Mucosa of descending colon (tissue), 3 donors: ENCODE data around the gene RP9. TPM values are rescaled to one million over a fixed set of nuclear protein-coding genes. Genes with fewer than 3 reads are reported as not detected.

ENCODE experiments used
- ATAC-seq: fragments of 200-7000 bp; cut with Tn5 transposase; one replicate; pipeline ENCODE4 v1.9.1; 2020; ENCODE audit warnings: mild to moderate bottlenecking, moderate library complexity
- DNase-seq, 3 donors: peaks; one replicate each; pipeline ENCODE4 v3.0.0-alpha.2; 2020
- H3K36me3 ChIP-seq: fragments of 200-600 bp; one replicate; pipeline ENCODE4 v1.8.0; 2021; ENCODE audit warnings: low read depth, mild to moderate bottlenecking
- H3K4me1 ChIP-seq: fragments of 200-600 bp; one replicate; pipeline ENCODE4 v1.8.0; 2021; ENCODE audit warnings: low read depth, mild to moderate bottlenecking
- H3K4me3 ChIP-seq: fragments of 200-600 bp; one replicate; pipeline ENCODE4 v1.8.0; 2021; ENCODE audit warnings: mild to moderate bottlenecking
- H3K9me3 ChIP-seq: fragments of 200-600 bp; one replicate; pipeline ENCODE4 v1.8.0; 2021; ENCODE audit warnings: mild to moderate bottlenecking
- intact Hi-C, 2 donors: fragments of 100-400 bp; cut with DNase I in 1 of 2; cut with micrococcal nuclease in 1 of 2; formaldehyde crosslinking; loops; one replicate each; pipeline versions ENCODE4 v1.11.0 to v1.11.1; 2022; cut with DNase I, micrococcal nuclease
- total RNA-seq, 3 donors: library from RNA; stranded (reverse); fragmentation: NEBNext Ultra II Directional in 2 of 3; extraction: Animal tissue kit (Norgen Biotek cat#: 25700) in 2 of 3; gene quantifications; one replicate each; pipeline versions ENCODE4 v1.2.1 to v1.2.4, GENCODE V29; 2021 to 2023
- TF ChIP-seq, protein P1 (sequence below): fragments of 200-600 bp; IDR thresholded peaks from one replicate; pipeline ENCODE4 v1.8.0; 2022; ENCODE audit warnings: antibody characterized with exemption, mild to moderate bottlenecking
- donor health status: DM: no; HTN: no; CAD: no; lungs with moderate emphysema.
- donor health status: DM: no; HTN: no; CAD: no.
- donor health status: DM: no; HTN: yes; CAD: no.

The RP9 gene
- total RNA-seq, 3 donors from 2014 or later, result 10.8 to 12.2 (median 11.5) TPM

DNA sequence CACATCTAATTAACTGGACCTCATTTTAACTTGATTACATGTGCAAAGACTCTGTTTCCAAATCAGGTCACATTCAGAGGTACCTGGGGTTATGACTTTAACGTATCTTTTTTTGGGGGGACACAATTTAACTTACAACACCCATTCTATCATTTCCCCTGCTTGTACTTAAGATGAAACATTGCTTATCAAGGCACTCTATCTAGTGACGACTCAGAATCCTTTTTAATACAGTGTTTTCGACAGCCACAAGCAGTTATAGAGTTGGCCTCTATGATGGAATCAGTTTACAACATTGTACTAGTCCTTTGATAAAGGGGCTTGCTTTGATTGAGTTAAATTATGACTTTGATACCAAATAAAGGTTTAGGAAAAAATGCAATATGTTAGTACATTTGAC lies 42.9 kb upstream of the RP9 start:
- intact Hi-C loops, result no loop called here
- Histone ChIP-seq H3K4me3 (no peak overlapping the region), H3K4me1 (no peaks in the 10 kb centered on the region), H3K36me3 (no peaks in the 10 kb centered on the region), H3K9me3 (no peaks in the 10 kb centered on the region)
- no peak for DNase-seq
- TF ChIP-seq, protein P1, sequence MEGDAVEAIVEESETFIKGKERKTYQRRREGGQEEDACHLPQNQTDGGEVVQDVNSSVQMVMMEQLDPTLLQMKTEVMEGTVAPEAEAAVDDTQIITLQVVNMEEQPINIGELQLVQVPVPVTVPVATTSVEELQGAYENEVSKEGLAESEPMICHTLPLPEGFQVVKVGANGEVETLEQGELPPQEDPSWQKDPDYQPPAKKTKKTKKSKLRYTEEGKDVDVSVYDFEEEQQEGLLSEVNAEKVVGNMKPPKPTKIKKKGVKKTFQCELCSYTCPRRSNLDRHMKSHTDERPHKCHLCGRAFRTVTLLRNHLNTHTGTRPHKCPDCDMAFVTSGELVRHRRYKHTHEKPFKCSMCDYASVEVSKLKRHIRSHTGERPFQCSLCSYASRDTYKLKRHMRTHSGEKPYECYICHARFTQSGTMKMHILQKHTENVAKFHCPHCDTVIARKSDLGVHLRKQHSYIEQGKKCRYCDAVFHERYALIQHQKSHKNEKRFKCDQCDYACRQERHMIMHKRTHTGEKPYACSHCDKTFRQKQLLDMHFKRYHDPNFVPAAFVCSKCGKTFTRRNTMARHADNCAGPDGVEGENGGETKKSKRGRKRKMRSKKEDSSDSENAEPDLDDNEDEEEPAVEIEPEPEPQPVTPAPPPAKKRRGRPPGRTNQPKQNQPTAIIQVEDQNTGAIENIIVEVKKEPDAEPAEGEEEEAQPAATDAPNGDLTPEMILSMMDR, result no peak
- ATAC-seq, result no peak

DNA sequence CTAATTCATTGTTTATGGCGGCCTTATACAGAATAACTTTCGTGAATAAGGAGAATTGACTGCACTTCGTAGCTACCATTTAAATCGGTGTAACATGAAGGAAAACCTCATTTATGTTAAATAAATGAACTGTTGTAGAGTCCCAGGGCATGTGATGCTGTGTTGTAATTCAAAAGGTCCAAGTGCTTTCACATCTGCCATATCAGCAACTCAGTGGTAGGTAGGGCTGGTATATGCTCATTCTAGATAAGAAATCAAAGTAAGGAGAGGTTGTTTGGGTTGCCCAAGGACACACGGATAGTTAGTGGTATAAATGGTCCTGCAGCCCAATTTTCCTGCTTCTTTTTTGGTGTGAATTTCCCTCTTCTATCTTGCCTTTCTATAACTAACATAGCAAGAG lies 36.0 kb upstream of the RP9 start:
- H3K4me3 ChIP-seq, result no peak overlapping the region
- no peak for DNase-seq
- no peaks in the 10 kb centered on the region for H3K9me3 ChIP-seq
- TF ChIP-seq, protein P1, result no peak
- no peaks in the 10 kb centered on the region for H3K4me1 ChIP-seq
- ATAC-seq, result no peak
- H3K36me3 ChIP-seq, result no peaks in the 10 kb centered on the region
- intact Hi-C loops, result no loop called here

DNA sequence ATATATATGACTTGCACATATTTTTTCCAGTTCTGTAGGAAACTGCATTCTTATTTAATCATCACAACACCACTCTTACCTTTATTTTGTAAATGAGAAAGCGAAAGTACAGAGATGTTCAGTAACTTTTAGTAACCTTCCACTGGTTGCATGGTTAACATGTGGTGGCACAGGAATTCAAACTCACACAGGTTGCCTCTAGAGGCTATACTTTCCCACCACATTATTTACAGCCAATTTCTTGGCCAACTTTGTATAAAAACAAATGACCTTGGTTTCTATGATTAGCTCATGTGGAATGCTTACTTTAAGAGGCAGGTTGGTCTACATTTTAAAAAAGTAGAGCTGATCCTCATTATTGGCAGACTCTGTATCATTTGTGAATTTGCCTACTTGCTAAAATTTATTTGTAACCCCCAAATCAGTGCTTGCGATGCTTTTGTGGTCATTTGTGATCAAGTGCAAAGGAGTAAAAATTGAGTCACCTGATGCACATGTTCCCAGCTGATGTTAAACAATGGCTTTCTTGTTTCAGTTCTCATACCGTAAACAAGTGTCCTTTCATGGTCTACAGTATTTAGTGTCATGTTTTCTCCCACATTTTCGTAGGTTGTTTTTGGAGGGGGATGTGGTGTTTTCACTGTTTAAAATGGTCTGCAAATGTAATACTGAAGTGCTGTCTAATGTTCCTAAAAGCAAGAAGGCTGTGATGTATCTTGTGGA lies 35.0 kb upstream of the RP9 start:
- TF ChIP-seq, protein P1, result no peak
- Histone ChIP-seq H3K4me1 (no peaks in the 10 kb centered on the region), H3K36me3 (no peaks in the 10 kb centered on the region), H3K9me3 (no peaks in the 10 kb centered on the region), H3K4me3 (no peak overlapping the region)
- no peak for ATAC-seq
- DNase-seq, result no peak
- intact Hi-C loops, result no loop called here

DNA sequence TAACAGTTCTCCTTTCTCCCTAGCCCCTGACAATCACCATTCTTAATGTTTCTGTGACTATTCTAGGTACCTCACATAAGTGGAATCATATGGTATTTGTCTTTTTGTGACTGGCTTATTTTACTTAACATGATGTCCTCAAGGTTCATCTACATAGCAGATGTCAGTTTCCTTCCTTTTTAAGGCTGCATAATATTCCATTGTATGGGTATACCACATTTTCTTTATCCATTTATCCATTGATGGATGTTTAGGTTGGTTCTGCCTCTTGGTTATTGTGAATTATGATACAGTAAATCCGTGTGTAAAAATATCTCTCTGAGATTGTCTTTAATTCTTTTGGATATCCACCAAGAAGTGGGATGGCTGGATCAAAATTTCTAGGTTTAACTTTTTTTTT lies 33.4 kb upstream of the RP9 start:
- Histone ChIP-seq H3K36me3 (no peaks in the 10 kb centered on the region), H3K4me1 (no peaks in the 10 kb centered on the region), H3K4me3 (no peak overlapping the region), H3K9me3 (no peaks in the 10 kb centered on the region)
- DNase-seq (no peak), ATAC-seq (no peak)
- intact Hi-C loops, result no loop called here
- TF ChIP-seq, protein P1, result no peak

DNA sequence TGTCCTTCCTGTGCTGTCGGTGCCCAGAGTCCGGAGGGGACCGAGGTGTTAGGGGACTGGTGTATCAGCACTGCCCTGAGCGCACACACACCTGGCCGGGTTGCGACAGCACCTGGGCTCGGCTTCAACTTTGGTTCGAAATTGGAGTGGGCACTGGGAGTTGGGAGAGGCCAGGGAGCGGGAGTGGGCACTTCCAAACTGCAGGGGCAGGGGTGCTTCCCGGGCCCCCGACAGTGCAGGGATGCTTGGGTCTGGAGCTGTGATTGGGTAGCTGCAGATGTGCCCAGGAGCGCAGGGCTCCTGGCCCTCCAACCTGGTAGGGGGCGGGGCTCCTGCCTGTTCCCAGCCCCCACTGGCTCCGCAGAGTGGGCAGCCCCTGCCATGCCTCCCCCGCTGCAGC lies 27.9 kb upstream of the RP9 start:
- TF ChIP-seq, protein P1, result no peak
- DNase-seq (no peak), ATAC-seq (no peak)
- Histone ChIP-seq H3K4me1 (no peaks in the 10 kb centered on the region), H3K9me3 (no peaks in the 10 kb centered on the region), H3K36me3 (no peaks in the 10 kb centered on the region), H3K4me3 (no peak overlapping the region)
- intact Hi-C loops, result no loop called here

DNA sequence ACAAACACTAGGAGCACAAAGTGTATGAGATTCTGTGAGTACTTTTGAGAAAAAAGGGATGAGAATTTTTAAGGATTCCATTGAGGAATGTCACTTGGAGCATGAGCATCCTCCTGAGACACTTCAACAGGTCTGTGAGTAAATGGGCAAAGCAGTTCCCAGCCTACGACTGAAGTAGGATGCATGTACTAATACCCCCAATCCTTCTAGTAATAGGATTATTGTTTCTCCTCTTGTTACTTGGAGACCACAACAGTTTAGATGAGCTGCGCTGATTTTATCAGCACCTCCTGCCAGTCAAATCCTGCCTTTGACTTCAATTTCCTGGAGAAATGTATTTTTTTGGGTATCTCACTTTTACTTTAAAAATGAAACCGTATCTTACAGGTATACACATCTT lies 21.0 kb upstream of the RP9 start:
- Histone ChIP-seq H3K36me3 (no peaks in the 10 kb centered on the region), H3K9me3 (no peaks in the 10 kb centered on the region), H3K4me1 (no peaks in the 10 kb centered on the region), H3K4me3 (no peak overlapping the region)
- intact Hi-C loops, result no loop called here
- TF ChIP-seq, protein P1, result no peak
- DNase-seq (no peak), ATAC-seq (no peak)
